Raji (cell line): Measurements from ENCODE around the gene FGFR3.

Experiments used
- POLR2A ChIP-seq: IDR thresholded peaks from 2 replicates; pipeline ENCODE4 v1.6.1; 2011; ENCODE audit warnings: low read depth, low read length, control low read depth; ENCODE audit not compliant: insufficient read depth

FGFR3 gene

DNA sequence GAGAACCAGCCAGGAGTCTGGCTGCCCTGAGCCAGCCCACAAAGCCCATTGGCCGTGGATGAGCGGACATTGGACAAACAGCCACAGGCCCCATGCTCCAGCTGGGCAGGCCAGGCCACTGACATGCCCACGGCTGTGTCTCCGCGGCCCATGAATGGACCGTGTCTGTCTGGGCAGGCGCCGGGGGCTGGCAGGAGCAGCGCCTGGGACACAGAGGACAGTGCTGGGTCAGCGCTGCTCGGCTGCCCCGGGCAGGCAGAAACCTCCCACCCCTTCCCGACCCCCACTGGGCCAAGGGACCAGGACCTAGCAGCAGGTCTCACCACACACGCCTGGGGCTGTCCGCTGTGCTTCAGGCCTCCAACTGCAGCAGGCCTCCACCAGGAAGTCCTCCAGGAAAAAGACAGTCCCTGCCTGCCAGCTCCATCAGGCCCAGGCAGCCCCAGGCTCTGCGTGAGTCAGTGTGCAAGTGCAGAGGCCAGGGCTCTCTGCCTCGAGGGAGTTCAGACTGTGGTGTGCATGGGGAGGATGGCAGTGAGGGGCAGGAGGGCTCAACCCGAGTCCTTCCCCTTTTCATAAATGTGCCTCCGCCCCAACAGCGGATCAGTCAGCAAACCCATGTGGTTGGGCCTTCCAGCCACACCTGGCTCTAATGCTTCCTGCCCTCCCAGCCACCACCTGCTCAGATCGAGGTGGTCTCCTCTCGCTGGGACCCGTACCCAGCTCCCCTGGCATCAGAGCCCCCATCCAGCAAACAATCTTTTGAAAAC lies 17.2 kb upstream of the FGFR3 start:
- no peak for TF ChIP-seq POLR2A

DNA sequence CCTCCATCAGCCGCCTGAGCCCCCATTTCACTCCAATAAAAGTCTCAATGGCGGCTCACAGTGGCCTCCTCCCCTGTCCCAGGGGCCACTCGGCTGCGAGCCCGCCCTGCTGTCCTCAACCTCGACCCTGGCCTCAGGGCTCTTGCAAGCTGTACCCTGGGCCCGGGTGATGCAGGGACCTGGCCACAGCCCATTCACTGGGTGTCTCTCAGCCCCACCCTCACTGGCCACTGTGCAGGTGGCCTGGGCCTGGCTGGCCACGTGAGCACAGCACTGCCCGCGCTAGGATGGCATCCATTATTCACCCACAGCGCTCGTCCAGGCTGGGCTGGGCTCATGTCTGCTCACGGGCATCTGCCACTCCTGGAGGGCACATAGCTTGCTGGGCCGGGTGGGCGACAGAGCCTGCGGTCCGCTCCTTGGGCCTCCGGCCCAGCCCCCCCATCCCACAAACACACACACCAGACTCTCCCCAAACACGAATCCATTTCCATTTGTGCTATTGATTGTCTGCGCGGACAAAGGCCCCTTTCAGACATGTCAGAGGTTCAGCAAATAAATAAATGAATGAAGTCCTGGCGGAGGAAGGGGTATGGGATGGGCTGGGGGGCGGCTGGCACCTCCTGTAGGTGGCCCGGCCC lies 16.5 kb upstream of the FGFR3 start:
- TF ChIP-seq POLR2A = no peak

DNA sequence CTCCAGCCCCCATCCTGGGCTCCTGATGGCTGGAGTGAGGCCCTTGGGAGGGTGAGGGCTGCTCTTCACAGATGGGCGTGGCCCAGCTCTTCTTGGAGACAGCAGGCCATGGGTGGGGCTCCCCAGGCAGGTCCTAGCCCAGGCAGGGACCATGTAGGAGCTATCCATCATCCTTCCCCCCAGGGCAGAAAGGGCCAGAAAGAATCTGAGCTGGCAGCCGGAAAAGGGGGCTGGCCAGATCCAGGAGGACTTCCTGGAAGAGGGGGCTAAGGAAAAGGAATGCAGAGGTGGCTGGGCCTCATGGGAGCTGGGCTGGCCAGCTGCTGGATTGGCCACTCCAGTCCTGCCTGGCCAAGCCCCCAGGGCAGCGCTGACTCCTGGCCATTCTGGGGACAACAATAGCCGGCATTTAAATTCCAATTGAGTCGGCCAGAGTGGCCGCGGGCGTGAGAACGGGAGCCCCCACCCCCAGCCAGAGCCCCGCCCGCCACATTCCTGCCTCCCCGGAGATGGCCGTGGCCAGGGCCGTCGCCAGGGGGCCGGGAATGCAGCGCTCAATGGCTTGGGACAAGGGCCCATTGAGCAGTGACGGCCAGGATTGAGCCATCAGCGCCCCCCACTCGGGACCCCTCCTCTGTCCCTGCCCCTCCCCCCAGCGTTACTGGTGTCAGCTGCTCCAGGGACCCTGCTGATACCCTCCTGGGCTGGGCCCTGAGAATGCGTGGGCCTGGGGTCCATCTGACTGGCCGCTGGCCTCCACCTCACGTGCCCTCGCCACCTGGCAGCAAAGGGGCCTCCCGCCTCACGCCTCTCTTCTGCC lies 15.1 kb upstream of the FGFR3 start:
- TF ChIP-seq POLR2A = no peak

DNA sequence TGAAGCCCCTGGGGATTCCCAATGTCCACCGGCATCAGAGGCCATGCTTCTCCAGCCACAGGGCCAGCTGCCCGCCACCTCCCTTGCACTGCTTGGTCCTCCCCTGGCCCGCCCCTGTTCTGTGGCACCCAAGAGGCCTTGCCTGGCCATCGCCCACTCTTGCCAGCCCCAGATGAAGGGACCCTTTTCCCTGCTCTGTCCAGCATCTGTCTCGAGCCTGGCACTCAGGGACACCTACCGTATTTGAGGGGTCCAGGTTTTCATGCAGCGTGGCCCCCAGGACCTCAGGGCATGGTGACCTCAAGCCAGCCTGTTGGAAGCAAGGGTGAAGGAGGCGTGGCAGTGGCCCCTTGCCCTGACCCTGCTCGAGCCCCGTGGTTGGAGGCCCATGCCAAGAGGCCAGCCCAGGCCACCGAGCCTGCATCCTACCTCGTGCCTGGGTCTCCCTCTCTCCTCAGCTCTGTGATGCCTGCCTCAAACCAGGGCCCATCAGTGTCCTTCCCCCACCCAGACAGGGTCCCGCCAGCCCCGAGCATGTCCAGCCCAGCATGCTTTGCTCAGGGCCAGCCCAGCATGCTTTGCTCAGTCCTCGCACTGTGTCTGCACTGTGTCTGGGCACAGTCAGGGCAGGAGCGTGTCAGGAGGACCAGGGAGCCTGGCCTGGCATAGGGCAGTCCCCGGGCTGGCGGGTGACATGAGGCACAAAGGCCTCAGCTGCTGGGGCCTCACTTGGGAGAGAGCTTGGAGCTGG lies 14.3 kb upstream of the FGFR3 start:
- no peak for TF ChIP-seq POLR2A

DNA sequence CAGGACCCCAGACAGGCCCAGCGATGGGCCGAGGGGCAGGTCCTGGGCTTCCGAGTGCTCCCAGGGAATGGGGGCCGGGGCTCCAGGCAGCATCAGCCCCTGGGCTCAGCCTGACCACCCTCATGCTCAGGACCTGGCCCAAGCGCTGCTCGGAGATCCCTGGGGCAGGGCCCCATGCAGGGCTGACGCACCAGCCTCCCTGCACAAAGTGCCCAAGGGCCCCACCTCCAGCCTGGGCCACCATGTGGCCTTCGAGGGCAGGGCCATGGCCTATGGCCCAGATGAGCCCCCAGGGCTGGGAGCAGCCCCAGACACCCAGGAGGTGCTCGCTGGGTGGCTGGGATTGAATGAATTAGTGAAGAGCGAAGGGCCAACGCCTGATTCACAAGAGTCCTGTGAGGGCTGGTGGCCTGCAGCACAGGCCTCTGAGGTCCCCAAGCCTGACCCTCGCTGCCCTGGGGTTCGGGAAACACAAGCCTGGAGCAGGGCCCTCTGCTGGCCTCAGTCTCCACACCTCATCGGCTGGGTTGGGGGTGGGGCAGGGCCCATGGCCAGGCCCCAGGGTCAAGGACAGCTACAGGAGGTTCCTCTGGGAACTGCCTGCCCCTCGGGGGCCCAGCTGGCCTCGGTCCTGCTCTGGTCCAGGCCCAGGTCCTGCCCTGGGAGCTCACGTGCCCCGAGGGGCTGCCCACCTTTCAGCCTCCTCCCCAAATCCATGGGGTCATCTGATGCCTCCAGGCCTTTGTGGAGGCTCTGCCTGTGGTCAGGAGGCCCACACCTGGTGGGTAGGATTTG lies 13.3 kb upstream of the FGFR3 start:
- no peak for TF ChIP-seq POLR2A

DNA sequence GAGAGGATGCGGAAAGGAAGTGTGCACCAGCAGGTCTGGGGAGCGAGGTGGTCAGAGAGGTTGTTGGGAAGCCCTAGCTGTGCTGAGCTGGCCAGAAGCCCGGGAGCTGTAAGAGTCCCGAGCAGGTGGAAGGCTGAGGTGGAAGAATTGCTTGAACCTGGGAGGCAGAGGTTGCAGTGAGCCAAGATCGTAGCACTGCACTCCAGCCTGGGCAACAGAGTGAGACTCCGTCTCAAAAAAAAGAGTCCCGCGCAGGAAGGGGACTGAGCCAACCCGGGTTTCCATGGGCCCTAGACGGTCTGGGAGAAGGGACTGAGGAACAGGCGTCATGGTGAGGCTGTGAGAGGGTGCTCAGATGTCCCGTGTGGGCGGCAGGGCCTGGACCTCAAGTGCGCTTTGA lies 12.7 kb upstream of the FGFR3 start:
- no peak for TF ChIP-seq POLR2A

DNA sequence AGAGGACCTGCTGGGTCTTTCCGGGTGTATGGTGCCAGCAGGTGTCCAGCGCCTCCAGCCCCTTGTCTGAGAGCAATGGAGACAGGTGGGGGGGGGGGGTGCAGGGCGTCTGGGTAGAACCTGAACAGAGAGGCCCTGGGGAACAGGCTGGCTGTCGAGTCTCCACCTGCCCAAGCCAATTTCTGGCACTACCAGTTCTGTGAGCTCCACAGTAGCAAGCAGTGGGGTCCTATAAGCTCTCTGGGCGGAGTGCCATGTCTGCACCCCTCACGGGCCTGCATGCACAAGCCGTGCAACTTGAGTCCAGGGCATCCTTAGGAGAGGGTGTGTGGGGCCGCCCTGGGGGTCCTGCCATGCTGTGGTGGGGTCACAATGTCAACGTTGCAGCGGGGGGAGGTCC lies 10.1 kb upstream of the FGFR3 start:
- no peak for TF ChIP-seq POLR2A

DNA sequence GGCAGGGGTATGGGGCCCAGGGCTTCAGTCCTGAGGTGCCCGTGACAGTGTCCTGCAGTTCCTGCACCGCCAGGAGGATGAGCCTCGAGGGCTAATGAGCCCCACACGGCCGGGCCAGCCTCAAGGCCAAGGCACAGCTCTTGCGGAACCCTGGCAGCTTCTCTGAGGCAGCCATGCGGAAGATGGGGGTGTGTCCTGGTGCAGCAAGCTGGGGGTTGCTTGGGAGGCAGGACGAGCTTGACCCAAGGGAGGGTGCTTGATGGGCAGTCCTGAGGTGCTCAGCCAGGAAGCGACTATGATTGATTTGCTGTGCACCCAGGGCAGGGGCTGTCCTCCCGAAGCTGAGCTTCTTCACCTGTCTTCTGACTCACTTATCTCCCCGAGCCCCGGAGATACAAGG lies 9.1 kb upstream of the FGFR3 start:
- no peak for TF ChIP-seq POLR2A

DNA sequence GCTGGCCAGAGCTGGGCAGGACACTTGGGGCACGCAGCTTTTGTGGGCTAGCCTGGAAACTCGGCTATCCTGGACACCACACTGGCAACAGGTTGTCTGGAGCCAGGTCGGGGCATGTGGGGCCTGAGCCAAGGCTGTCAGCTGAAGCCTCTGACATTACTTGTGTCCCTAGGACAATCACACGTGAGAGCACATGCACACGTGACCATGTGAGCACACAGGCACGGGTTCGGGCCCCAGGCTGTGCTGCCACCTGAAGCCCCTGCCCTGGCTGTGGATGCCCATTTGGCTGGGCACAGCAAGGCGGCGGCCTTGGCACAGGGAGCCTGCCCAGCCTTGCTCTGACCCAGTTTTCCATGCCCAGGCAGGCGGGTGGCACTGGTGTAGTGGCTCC lies 8.7 kb upstream of the FGFR3 start:
- no peak for TF ChIP-seq POLR2A

DNA sequence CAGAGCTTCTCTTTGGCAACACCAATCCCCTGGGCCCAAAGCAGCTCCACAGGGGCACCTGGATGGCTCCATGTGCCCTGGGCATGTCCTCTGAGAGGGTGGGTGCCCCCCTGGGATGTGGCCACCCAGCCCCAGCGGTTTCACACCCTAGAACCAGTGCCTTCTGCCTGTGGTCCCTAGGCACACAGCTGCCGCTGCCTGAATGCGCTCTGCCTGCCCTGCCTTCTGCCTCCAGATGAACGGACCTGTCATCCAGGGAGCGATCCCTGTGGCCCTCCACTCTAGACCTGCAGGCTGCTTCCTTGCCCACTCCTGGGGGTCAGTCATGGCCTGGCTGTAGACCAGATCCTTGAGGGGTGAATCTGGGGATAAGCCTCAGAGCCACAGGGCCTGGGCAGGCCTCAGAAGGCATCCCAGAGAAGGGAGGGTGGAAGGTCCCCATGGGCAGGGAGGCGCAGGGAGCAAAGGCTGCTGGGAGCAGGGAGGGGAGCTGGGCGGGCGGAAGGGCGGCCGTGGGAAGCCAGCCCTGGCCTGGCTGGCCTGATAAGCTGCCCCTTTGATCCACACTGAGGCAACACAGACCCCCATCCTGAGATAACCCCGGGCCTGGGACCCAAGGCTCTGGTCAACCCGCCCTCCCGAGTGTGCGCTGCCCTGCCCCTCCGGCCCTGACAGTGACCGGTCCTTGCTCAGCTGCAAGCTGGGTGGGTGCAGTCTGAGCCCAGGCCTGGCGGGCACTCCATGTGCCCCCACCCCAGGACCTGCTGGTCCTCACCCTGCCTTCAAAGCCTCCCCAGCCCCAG lies 8.1 kb upstream of the FGFR3 start:
- no peak for TF ChIP-seq POLR2A

DNA sequence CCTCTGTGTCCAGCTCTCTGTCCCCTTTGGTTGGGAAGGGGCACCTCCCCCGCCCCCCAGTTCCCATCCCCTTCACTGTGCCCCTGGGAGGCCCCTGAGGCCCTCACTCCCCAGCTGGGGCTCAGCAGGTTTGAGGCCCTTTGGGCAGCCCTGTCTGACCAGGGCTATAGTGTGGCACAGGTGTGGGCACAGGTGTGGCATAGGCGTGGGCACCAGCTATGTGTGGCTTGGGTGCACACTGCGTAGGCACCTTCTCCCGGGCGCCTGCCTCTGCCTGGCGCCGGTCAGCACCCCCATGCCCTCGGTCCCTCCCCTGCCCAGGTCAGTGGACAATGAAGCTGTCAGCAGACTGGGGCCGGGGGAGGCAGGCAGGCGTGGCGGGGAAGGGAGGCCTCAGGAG lies 7.5 kb upstream of the FGFR3 start:
- TF ChIP-seq POLR2A = no peak

DNA sequence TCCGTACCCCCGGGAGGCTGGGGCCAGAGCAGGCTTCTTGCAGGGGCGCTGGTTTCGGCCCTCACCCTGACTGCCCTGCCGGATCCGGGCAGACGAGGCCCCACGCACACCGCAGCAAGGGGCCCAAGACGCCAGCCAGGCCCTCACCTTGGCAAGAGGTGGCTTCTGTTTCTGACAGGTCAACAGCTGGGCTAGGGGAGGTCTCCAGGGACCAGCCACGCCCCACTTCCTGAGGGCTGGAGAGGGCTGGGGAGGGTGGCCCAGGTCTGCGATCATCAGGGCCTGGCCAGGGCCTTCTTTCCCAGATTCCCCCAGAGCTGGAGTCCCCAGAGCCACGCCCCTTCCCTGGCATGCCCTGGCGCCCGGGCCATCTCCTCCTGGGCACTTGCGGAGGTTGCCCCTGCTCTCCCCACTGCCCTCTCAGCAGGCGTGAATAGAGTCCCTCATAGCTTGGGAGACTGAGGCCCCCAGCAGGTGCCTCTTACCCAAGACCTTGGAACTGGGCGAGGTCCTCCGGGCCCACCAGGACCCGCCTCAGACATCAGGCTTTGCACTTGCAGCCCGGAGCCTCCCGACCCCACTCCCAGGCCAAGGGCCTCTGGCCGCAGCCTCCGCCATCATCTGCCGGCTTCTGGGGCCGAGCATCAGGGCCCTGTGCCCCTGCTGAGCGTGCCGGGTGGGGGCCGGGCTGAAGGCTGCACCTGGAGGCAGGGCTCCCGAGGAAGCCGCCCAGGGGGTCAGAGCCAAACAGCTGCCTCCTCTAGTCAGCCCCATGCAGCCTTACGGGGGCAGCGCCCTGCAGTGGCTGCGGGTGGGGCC lies 6.3 kb upstream of the FGFR3 start:
- TF ChIP-seq POLR2A = no peak
